ENCODE data around the gene UGP2.

The UGP2 gene

GRCh38 chr2:63821396-63821795 is 20.3 kb upstream of the UGP2 start:
- DNase-seq (ENCODE audit: extremely low read depth, low read depth), result no peak
- TF ChIP-seq CTCF (IDR thresholded peaks at IDR 0.05; ENCODE audit: low read depth, low read length), result no peak

GRCh38 chr2:63822478-63822877 is 19.2 kb upstream of the UGP2 start:
- DNase-seq (ENCODE audit: extremely low read depth, low read depth), result no peak
- TF ChIP-seq CTCF (IDR thresholded peaks at IDR 0.05; ENCODE audit: low read depth, low read length), result no peak

GRCh38 chr2:63827749-63828148 is 13.9 kb upstream of the UGP2 start:
- peak; percentile 50 for DNase-seq (ENCODE audit: extremely low read depth, low read depth)
- TF ChIP-seq CTCF (IDR thresholded peaks at IDR 0.05; ENCODE audit: low read depth, low read length), result no peak

- no peak for DNase-seq (ENCODE audit: extremely low read depth, low read depth)
- TF ChIP-seq CTCF (IDR thresholded peaks at IDR 0.05; ENCODE audit: low read depth, low read length), result no peak
These were observed 10.5 kb upstream of the UGP2 start for GRCh38 chr2:63831176-63831575.

GRCh38 chr2:63834401-63834800 is 7.3 kb upstream of the UGP2 start:
- TF ChIP-seq CTCF (IDR thresholded peaks at IDR 0.05; ENCODE audit: low read depth, low read length), result no peak
- no peak for DNase-seq (ENCODE audit: extremely low read depth, low read depth)

GRCh38 chr2:63837036-63837594 is 4.6 kb upstream of the UGP2 start:
- no peak for TF ChIP-seq CTCF (IDR thresholded peaks at IDR 0.05; ENCODE audit: low read depth, low read length)
- DNase-seq (ENCODE audit: extremely low read depth, low read depth), result no peak

GRCh38 chr2:63840081-63840784 is 1.5 kb upstream of the UGP2 start:
- DNase-seq (ENCODE audit: extremely low read depth, low read depth), result no peak
- no peak for TF ChIP-seq CTCF (IDR thresholded peaks at IDR 0.05; ENCODE audit: low read depth, low read length)

Measured in AG09319 (cell line).